GM23338 (cell line): ENCODE results near the gene SPECC1. TPM values are rescaled to one million over a fixed set of nuclear protein-coding genes. Genes with fewer than 3 reads are reported as not detected.

Experiments
- ATAC-seq: fragments of 200-7000 bp; cut with Tn5 transposase; 3 replicates; pipeline ENCODE4 v1.9.1; 2020
- DNase-seq: peaks from one replicate; pipeline ENCODE4 v3.0.0-alpha.2; 2015; ENCODE audit warnings: low spot score
- H2AFZ ChIP-seq: fragments of 200-600 bp; sonication (generic); 2 replicates; pipeline ENCODE4 v1.8.0; 2016; ENCODE audit warnings: antibody characterized with exemption, mild to moderate bottlenecking, moderate library complexity
- H3F3A ChIP-seq: fragments of 200-600 bp; sonication (generic); replicated peaks from 2 replicates; pipeline ENCODE4 v1.8.0; 2017; ENCODE audit warnings: antibody characterized with exemption, mixed run types, low read depth
- H3K27ac ChIP-seq: fragments of 200-600 bp; sonication (generic); 2 replicates; pipeline ENCODE4 v1.6.1; 2016; ENCODE audit warnings: low read depth
- H3K27me3 ChIP-seq: fragments of 200-600 bp; sonication (generic); 2 replicates; pipeline ENCODE4 v1.8.0; 2016; ENCODE audit warnings: mild to moderate bottlenecking, mixed run types, moderate library complexity; ENCODE audit not compliant: insufficient read depth
- H3K36me3 ChIP-seq: fragments of 200-600 bp; sonication (generic); 2 replicates; pipeline ENCODE4 v1.8.0; 2016; ENCODE audit warnings: mild to moderate bottlenecking; ENCODE audit not compliant: insufficient read depth
- H3K4me1 ChIP-seq: fragments of 200-600 bp; sonication (generic); 2 replicates; pipeline ENCODE4 v1.8.0; 2016; ENCODE audit warnings: mild to moderate bottlenecking, moderate library complexity; ENCODE audit not compliant: insufficient read depth
- H3K4me2 ChIP-seq: fragments of 200-600 bp; sonication (generic); 2 replicates; pipeline ENCODE4 v1.7.1; 2017; ENCODE audit warnings: mixed run types
- H3K4me3 ChIP-seq: fragments of 200-600 bp; sonication (generic); 2 replicates; pipeline ENCODE4 v1.6.1; 2016; ENCODE audit warnings: mixed run types
- H3K79me2 ChIP-seq: fragments of 200-600 bp; sonication (generic); replicated peaks from 2 replicates; pipeline ENCODE4 v1.8.0; 2017; ENCODE audit warnings: mild to moderate bottlenecking; ENCODE audit not compliant: insufficient read depth
- H3K9me2 ChIP-seq: fragments of 200-600 bp; sonication (generic); 2 replicates; pipeline ENCODE4 v1.8.0; 2017; ENCODE audit not compliant: insufficient read depth
- H4K20me1 ChIP-seq: fragments of 200-600 bp; sonication (generic); replicated peaks from 2 replicates; pipeline ENCODE4 v1.8.0; 2017; ENCODE audit warnings: mild to moderate bottlenecking; ENCODE audit not compliant: insufficient read depth
- H3K27ac Mint-ChIP-seq: 2 replicates; pipeline ENCODE4 v1.8.0; 2020; ENCODE audit warnings: inconsistent platforms, mild to moderate bottlenecking, moderate library complexity, mixed read lengths
- H3K27me3 Mint-ChIP-seq: 3 replicates; pipeline ENCODE4 v1.8.0; 2022; ENCODE audit warnings: low read depth, mild to moderate bottlenecking, moderate library complexity, mixed read lengths, inconsistent platforms; ENCODE audit not compliant: insufficient read depth, poor library complexity
- H3K36me3 Mint-ChIP-seq: 3 replicates; pipeline ENCODE4 v1.8.0; 2021; ENCODE audit warnings: low read depth, mild to moderate bottlenecking, inconsistent platforms, moderate library complexity, mixed read lengths
- H3K4me1 Mint-ChIP-seq: 3 replicates; pipeline ENCODE4 v1.8.0; 2020; ENCODE audit warnings: mild to moderate bottlenecking, inconsistent platforms, mixed read lengths
- H3K4me3 Mint-ChIP-seq: 3 replicates; pipeline ENCODE4 v1.8.0; 2021; ENCODE audit warnings: moderate library complexity, mild to moderate bottlenecking, inconsistent platforms, mixed read lengths
- H3K9me3 Mint-ChIP-seq: 3 replicates; pipeline ENCODE4 v1.8.0; 2020; ENCODE audit warnings: moderate library complexity, mild to moderate bottlenecking, inconsistent platforms, mixed read lengths
- CREB1 ChIP-seq: fragments of 250-450 bp; sonication (Bioruptor Pico); IDR thresholded peaks from 2 replicates; pipeline ENCODE4 v1.5.0; 2020; ENCODE audit warnings: low read depth, mild to moderate bottlenecking, moderate library complexity
- CTCF ChIP-seq, 2 experiments: fragments of 200-600 bp in 1 of 2; sonication (generic) in 1 of 2; conservative IDR thresholded peaks; 2 replicates each; pipeline versions ENCODE4 v1.5.1 to v1.6.1; 2016 to 2017; ENCODE audit warnings: antibody characterized with exemption in 2 of 2, low read depth in 2 of 2, mild to moderate bottlenecking in 2 of 2, moderate library complexity in 1 of 2
- EZH2 ChIP-seq: fragments of 200-600 bp; sonication (generic); IDR thresholded peaks from one replicate; pipeline ENCODE4 v1.8.0; 2017; ENCODE audit warnings: antibody characterized with exemption, mild to moderate bottlenecking, low read depth; ENCODE audit not compliant: unreplicated experiment
- EZH2phosphoT487 ChIP-seq: fragments of 200-600 bp; sonication (generic); IDR thresholded peaks from one replicate; pipeline ENCODE4 v1.8.1; 2018; ENCODE audit warnings: antibody characterized with exemption; ENCODE audit not compliant: unreplicated experiment
- JUNB ChIP-seq: IDR thresholded peaks from one replicate; pipeline ENCODE4 v1.6.1; 2016; ENCODE audit warnings: antibody characterized with exemption; ENCODE audit not compliant: unreplicated experiment
- NANOG ChIP-seq: IDR thresholded peaks from 2 replicates; pipeline ENCODE4 v1.6.1; 2016; ENCODE audit warnings: antibody characterized with exemption, borderline replicate concordance
- POLR2AphosphoS5 ChIP-seq: IDR thresholded peaks from 2 replicates; pipeline ENCODE4 v1.6.1; 2016; ENCODE audit warnings: antibody characterized with exemption, low read depth
- REST ChIP-seq: IDR thresholded peaks from one replicate; pipeline ENCODE4 v1.6.1; 2018; ENCODE audit warnings: antibody characterized with exemption; ENCODE audit not compliant: unreplicated experiment
- STAT1 ChIP-seq: IDR thresholded peaks from one replicate; pipeline ENCODE4 v1.6.1; 2016; ENCODE audit warnings: antibody characterized with exemption; ENCODE audit not compliant: unreplicated experiment
- ZNF114 ChIP-seq: fragments of 250-450 bp; sonication (Bioruptor Pico); IDR thresholded peaks from 2 replicates; pipeline ENCODE4 v1.5.0; 2020; ENCODE audit warnings: mild to moderate bottlenecking, moderate library complexity
- ZNF331 ChIP-seq: fragments of 250-450 bp; sonication (Bioruptor Pico); IDR thresholded peaks from 2 replicates; pipeline ENCODE4 v1.5.0; 2020; ENCODE audit warnings: low read depth, mild to moderate bottlenecking, moderate library complexity
- polyA plus RNA-seq: library from polyadenylated mRNA; unstranded; fragments of >200 nt; fragmentation: Nextera tagmentation; extraction: Ambion mirVana; gene quantifications from 2 replicates; pipeline ENCODE4 v1.2.1, GENCODE V29; 2016
- total RNA-seq: library from RNA; depleted of rRNA; stranded (reverse); fragments of >200 nt; shearing (Covaris generic); gene quantifications from 2 replicates; pipeline ENCODE4 v1.2.3, GENCODE V29; 2014
- TF ChIP-seq, protein P1 (sequence below): IDR thresholded peaks from 2 replicates; pipeline ENCODE4 v1.6.1; 2016; ENCODE audit warnings: antibody characterized with exemption

The SPECC1 gene
- total and polyA plus RNA-seq, 2 experiments from 2014 or later: 42.6 to 101 TPM

DNA sequence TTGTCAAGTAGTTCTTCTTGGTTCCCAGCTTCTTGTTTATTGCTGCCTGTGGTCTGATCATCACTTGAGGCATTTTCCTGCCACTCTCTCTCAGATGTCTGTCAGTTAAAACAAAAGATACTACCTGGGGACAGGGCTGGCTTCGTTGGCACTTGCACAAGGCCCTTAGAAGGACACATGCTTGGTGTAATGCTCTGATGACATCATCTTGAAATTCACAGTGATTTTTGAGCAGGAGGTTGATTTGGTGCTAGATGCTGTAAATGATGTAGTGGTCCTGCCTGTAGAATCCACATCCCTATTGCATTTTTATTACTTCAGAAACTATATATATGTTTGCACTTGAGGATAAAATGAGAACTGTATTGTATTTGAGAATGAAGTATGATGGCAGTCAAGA lies 247.8 kb downstream of the SPECC1 start (continued):
- TF ChIP-seq, protein P1, sequence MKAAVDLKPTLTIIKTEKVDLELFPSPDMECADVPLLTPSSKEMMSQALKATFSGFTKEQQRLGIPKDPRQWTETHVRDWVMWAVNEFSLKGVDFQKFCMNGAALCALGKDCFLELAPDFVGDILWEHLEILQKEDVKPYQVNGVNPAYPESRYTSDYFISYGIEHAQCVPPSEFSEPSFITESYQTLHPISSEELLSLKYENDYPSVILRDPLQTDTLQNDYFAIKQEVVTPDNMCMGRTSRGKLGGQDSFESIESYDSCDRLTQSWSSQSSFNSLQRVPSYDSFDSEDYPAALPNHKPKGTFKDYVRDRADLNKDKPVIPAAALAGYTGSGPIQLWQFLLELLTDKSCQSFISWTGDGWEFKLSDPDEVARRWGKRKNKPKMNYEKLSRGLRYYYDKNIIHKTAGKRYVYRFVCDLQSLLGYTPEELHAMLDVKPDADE: no peak

- H3F3A ChIP-seq: no peaks in the 10 kb centered on the region
- H3K36me3 ChIP-seq: peaks cover 14% of the 10 kb centered on the region; the same call in 1 of the 2 replicates
- DNase-seq (no peak), ATAC-seq (no peak)
- H3K4me3 ChIP-seq: no peak overlapping the region
- TF ChIP-seq ZNF114 (CRISPR knock-in tag) (no peak), CREB1 (CRISPR knock-in tag) (no peak), NANOG (no peak), EZH2phosphoT487 (no peak), CTCF (conservative IDR thresholded peaks at IDR 0.05; ENCODE audit: low read depth in 2 of 2) (no peak)
- TF ChIP-seq, protein P1: no peak
- H3K36me3 Mint-ChIP-seq: peaks cover 67% of the 10 kb centered on the region
- H3K4me1 ChIP-seq: peaks cover 12% of the 10 kb centered on the region
- no peaks in the 10 kb centered on the region for H3K9me2 ChIP-seq
- H3K27ac ChIP-seq: no peak overlapping the region
- H3K4me2 ChIP-seq: no peak overlapping the region
- no peaks in the 10 kb centered on the region for H3K27me3 ChIP-seq
- peak overlapping the region; percentile 15; the same call in 1 of the 2 replicates for H3K27ac Mint-ChIP-seq
- H3K4me3 Mint-ChIP-seq: no peak overlapping the region
- H3K9me3 Mint-ChIP-seq: no peaks in the 10 kb centered on the region
- peaks cover 12% of the 10 kb centered on the region for H3K4me1 Mint-ChIP-seq
- peaks cover 5% of the 10 kb centered on the region for H4K20me1 ChIP-seq
- no peak overlapping the region for H2AFZ ChIP-seq
- peaks cover 2% of the 10 kb centered on the region for H3K27me3 Mint-ChIP-seq
- H3K79me2 ChIP-seq: no peaks in the 10 kb centered on the region
Measured at GRCh38 chr17:20257798-20258197, 248.6 kb downstream of the SPECC1 start.

DNA sequence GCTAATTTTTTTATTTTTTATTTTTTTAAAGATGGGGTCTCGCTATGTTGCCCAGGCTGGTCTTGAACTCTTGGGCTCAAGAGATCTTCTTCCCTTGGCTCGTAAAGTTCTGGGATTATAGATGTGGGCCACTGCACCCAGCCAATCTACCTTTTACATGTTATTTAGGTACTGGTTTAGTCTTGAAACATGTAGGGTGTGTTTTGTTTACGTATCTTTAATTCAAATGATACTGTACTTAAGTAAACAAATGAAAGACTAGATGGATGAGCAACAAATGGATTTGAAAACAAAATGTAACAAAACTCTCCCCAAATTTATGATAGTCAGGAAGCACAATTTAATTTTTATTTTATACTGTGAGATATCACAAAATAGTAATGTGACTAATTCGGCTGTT lies 250.5 kb downstream of the SPECC1 start:
- peaks cover 18% of the 10 kb centered on the region for H3K4me1 ChIP-seq
- peaks cover 59% of the 10 kb centered on the region for H3K36me3 Mint-ChIP-seq
- H3K27ac ChIP-seq: no peak overlapping the region
- peaks cover 2% of the 10 kb centered on the region for H3K27me3 Mint-ChIP-seq
- peaks cover 3% of the 10 kb centered on the region; the same call in 1 of the 2 replicates for H3K79me2 ChIP-seq
- H3F3A ChIP-seq: no peaks in the 10 kb centered on the region
- H3K27me3 ChIP-seq: no peaks in the 10 kb centered on the region
- H3K9me2 ChIP-seq: no peaks in the 10 kb centered on the region
- peaks cover 23% of the 10 kb centered on the region for H3K4me1 Mint-ChIP-seq
- ATAC-seq: no peak
- no peak for DNase-seq
- H3K4me3 ChIP-seq: no peak overlapping the region
- no peak overlapping the region for H3K4me2 ChIP-seq
- H3K9me3 Mint-ChIP-seq: no peaks in the 10 kb centered on the region
- peaks cover 5% of the 10 kb centered on the region for H4K20me1 ChIP-seq
- H3K27ac Mint-ChIP-seq: no peak overlapping the region
- peaks cover 14% of the 10 kb centered on the region; the same call in 1 of the 2 replicates for H3K36me3 ChIP-seq
- no peak overlapping the region for H3K4me3 Mint-ChIP-seq
- H2AFZ ChIP-seq: no peak overlapping the region
- TF ChIP-seq EZH2: no peak
- no peak for TF ChIP-seq JUNB
- no peak for TF ChIP-seq ZNF114 (CRISPR knock-in tag)
- TF ChIP-seq STAT1: no peak
- TF ChIP-seq ZNF331 (CRISPR knock-in tag): no peak
- TF ChIP-seq EZH2phosphoT487: no peak
- no peak for TF ChIP-seq CREB1 (CRISPR knock-in tag)
- TF ChIP-seq, protein P1: no peak
- TF ChIP-seq REST: no peak
- TF ChIP-seq POLR2AphosphoS5: no peak
- no peak for TF ChIP-seq NANOG
